ENCODE measurements around the gene ESYT2.

Gene ESYT2

DNA sequence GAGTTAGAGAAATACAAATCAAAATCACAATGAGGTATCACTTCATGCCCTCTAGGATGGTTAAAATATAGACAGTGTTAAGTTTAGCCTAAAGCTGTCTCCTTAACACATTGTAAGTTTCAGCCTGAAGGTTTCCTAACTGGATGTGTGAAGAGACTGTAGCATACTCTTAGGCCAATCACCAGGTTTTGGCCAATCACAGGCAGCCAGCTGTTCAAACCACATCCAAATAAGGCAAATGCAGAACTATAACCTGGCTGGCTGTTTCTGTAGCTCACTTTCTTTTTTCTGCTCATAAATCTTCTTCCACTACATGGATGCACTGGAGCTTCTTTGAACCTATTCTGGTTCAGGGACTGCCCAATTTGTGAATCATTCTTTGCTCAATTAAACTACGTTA is 19.7 kb downstream of the ESYT2 start:
- TF ChIP-seq Cebpa-rat (IDR thresholded peaks at IDR 0.05), result no peak
- Histone ChIP-seq H3K4me3 (no peak overlapping the region), H3K4me1 (peaks cover 40 to 49% (median 44%) of the 10 kb centered on the region in 10 experiments), H3K27me3 (no peaks in the 10 kb centered on the region), H3K9me3 (replicated peaks in 1 of 11) (peaks cover 12 to 58% (median 51%) of the 10 kb centered on the region in 11 experiments), H3K36me3 (peaks cover 36 to 67% (median 60%) of the 10 kb centered on the region in 11 experiments), H3K4me2 (peak overlapping the region in 4 of 11 experiments; percentile 4 to 21 (median 13); a peak in 2 of 22 replicates), H4K20me1 (peaks cover 0 to 49% (median 13%) of the 10 kb centered on the region in 11 experiments; a peak in 12 of 22 replicates), H3K27ac (no peak overlapping the region), H3K9ac (no peak overlapping the region)

DNA sequence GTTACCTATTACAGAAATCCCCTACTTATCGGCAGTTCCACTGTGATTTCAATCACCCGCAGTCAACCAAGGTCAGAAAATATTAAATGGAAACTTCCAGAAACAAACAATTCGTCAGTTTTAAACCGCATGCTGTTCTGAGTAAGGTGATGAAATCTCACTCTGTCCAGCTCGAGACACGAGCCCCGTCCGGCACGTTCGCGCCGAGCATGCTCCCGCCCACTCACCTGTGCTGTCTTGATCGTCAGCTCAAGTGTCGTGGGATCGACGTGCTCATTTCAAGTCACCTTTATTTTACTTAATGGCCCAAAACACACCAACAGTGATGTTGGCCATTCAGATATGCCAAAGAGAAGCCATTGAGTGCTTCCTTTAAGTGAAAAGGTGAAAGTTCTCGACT is 21.2 kb downstream of the ESYT2 start:
- peaks cover 40 to 74% (median 65%) of the 10 kb centered on the region in 11 experiments for H3K36me3 ChIP-seq
- no peak overlapping the region for H3K27ac ChIP-seq
- H3K27me3 ChIP-seq, result no peaks in the 10 kb centered on the region
- H3K4me3 ChIP-seq, result no peak overlapping the region
- peaks cover 18 to 69% (median 57%) of the 10 kb centered on the region in 11 experiments for H3K9me3 ChIP-seq (replicated peaks in 1 of 11)
- H4K20me1 ChIP-seq, result peaks cover 0 to 55% (median 12%) of the 10 kb centered on the region in 11 experiments; a peak in 13 of 22 replicates
- no peak overlapping the region for H3K9ac ChIP-seq
- TF ChIP-seq Cebpa-rat (IDR thresholded peaks at IDR 0.05), result no peak
- H3K4me1 ChIP-seq, result peaks cover 33 to 41% (median 37%) of the 10 kb centered on the region in 10 experiments
- no peak overlapping the region for H3K4me2 ChIP-seq

- Histone ChIP-seq H3K4me1 (peaks cover 24 to 32% (median 28%) of the 10 kb centered on the region in 10 experiments), H3K36me3 (peaks cover 40 to 78% (median 65%) of the 10 kb centered on the region in 11 experiments), H3K9ac (no peak overlapping the region), H3K9me3 (replicated peaks in 1 of 11) (peaks cover 18 to 71% (median 57%) of the 10 kb centered on the region in 11 experiments), H3K4me2 (no peak overlapping the region), H4K20me1 (peaks cover 0 to 52% (median 19%) of the 10 kb centered on the region in 11 experiments; a peak in 17 of 22 replicates), H3K4me3 (no peak overlapping the region), H3K27ac (no peak overlapping the region), H3K27me3 (no peaks in the 10 kb centered on the region)
- TF ChIP-seq Cebpa-rat (IDR thresholded peaks at IDR 0.05), result no peak
These were observed 23.4 kb downstream of the ESYT2 start for GRCh38 chr7:158805937-158806336.

GRCh38 chr7:158805414-158805813 is 23.9 kb downstream of the ESYT2 start:
- Histone ChIP-seq H3K4me3 (no peak overlapping the region), H3K9ac (no peak overlapping the region), H3K4me1 (peaks cover 18 to 26% (median 23%) of the 10 kb centered on the region in 10 experiments), H3K9me3 (replicated peaks in 1 of 11) (peaks cover 18 to 69% (median 57%) of the 10 kb centered on the region in 11 experiments), H3K36me3 (peaks cover 40 to 78% (median 63%) of the 10 kb centered on the region in 11 experiments), H3K27me3 (no peaks in the 10 kb centered on the region), H4K20me1 (peaks cover 0 to 52% (median 22%) of the 10 kb centered on the region in 11 experiments; a peak in 17 of 22 replicates), H3K27ac (no peak overlapping the region), H3K4me2 (no peak overlapping the region)
- TF ChIP-seq Cebpa-rat (IDR thresholded peaks at IDR 0.05), result no peak

GRCh38 chr7:158804335-158804734 is 25.0 kb downstream of the ESYT2 start:
- no peak overlapping the region for H3K27ac ChIP-seq
- H3K4me3 ChIP-seq, result no peak overlapping the region
- H3K9me3 ChIP-seq (replicated peaks in 1 of 11), result peaks cover 18 to 62% (median 56%) of the 10 kb centered on the region in 11 experiments
- TF ChIP-seq Cebpa-rat (IDR thresholded peaks at IDR 0.05), result no peak
- H3K4me2 ChIP-seq, result no peak overlapping the region
- H3K36me3 ChIP-seq, result peaks cover 40 to 74% (median 58%) of the 10 kb centered on the region in 11 experiments
- H3K9ac ChIP-seq, result no peak overlapping the region
- H4K20me1 ChIP-seq, result peaks cover 8 to 52% (median 33%) of the 10 kb centered on the region in 11 experiments; a peak in 18 of 22 replicates
- no peaks in the 10 kb centered on the region for H3K27me3 ChIP-seq
- H3K4me1 ChIP-seq, result peaks cover 11 to 17% (median 14%) of the 10 kb centered on the region in 10 experiments; a peak in 18 of 20 replicates

- H3K27me3 ChIP-seq, result no peaks in the 10 kb centered on the region
- no peak for TF ChIP-seq Cebpa-rat (IDR thresholded peaks at IDR 0.05)
- H3K4me1 ChIP-seq, result peaks cover 11 to 16% (median 14%) of the 10 kb centered on the region in 10 experiments; a peak in 18 of 20 replicates
- peak overlapping the region in 3 of 11 experiments; percentile 7 to 46 (median 29); a peak in 1 of 22 replicates for H3K27ac ChIP-seq
- peaks cover 18 to 53% (median 48%) of the 10 kb centered on the region in 11 experiments for H3K9me3 ChIP-seq (replicated peaks in 1 of 11)
- peaks cover 36 to 74% (median 54%) of the 10 kb centered on the region in 11 experiments for H3K36me3 ChIP-seq
- no peak overlapping the region for H3K4me3 ChIP-seq
- H3K9ac ChIP-seq, result no peak overlapping the region
- peak overlapping the region in 8 of 11 experiments; percentile 5 to 64 (median 38); a peak in 7 of 22 replicates for H3K4me2 ChIP-seq
- H4K20me1 ChIP-seq, result peaks cover 11 to 61% (median 42%) of the 10 kb centered on the region in 11 experiments; a peak in 18 of 22 replicates
These were observed 25.8 kb downstream of the ESYT2 start for GRCh38 chr7:158803367-158803969.

DNA sequence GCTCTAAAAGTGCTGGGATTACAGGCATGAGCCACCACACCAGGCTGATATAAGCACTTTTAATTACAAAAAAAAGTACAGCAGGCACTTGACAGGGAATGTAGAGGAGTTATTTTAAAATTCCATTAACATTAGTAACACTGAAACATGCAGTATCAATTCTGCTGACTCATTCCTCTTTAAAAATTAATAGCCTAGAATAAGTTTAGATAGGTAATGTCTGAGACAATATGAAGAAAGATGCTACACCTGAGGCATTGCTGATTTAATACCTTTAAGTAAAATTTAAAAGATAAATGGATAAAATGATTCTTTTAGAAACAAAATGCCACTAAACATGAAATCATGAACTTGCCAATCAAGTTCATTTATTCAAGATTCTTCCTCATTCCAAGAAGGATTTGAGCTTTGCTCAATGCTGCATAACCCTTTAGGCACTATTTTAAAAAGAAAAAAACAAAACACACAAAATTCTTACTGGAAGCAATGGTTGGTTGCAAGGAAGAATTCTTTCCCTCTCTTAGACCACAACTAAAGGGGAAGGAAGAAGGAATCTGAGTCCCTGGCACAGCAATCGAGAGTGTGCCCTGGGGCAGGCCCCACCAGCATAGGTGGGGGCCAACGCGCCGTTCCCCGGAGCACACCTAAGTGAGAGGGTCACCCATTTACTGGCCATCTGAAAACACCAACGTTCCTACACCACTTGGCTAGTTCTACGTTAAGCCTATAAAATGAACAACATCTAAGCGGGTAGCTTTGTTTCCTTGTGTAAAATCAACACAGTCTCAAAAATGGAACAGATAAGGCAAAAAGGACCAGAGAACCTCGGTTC is 26.6 kb downstream of the ESYT2 start:
- H4K20me1 ChIP-seq, result peaks cover 11 to 68% (median 42%) of the 10 kb centered on the region in 11 experiments; a peak in 18 of 22 replicates
- peak overlapping the region in 7 of 11 experiments; percentile 1 to 61 (median 29); a peak in 9 of 22 replicates for H3K27ac ChIP-seq
- no peaks in the 10 kb centered on the region for H3K27me3 ChIP-seq
- no peak overlapping the region for H3K4me3 ChIP-seq
- peaks cover 33 to 74% (median 54%) of the 10 kb centered on the region in 11 experiments for H3K36me3 ChIP-seq
- H3K4me1 ChIP-seq, result peaks cover 11 to 16% (median 14%) of the 10 kb centered on the region in 10 experiments; a peak in 18 of 20 replicates
- no peak overlapping the region for H3K9ac ChIP-seq
- TF ChIP-seq Cebpa-rat (IDR thresholded peaks at IDR 0.05), result no peak
- peaks cover 16 to 46% (median 41%) of the 10 kb centered on the region in 11 experiments for H3K9me3 ChIP-seq (replicated peaks in 1 of 11)
- peak overlapping the region; percentile 4 to 64 (median 36); a peak in 18 of 22 replicates for H3K4me2 ChIP-seq

- H3K4me3 ChIP-seq, result no peak overlapping the region
- peaks cover 11 to 16% (median 14%) of the 10 kb centered on the region in 10 experiments; a peak in 18 of 20 replicates for H3K4me1 ChIP-seq
- H4K20me1 ChIP-seq, result peaks cover 16 to 88% (median 46%) of the 10 kb centered on the region in 11 experiments; a peak in 18 of 22 replicates
- H3K27me3 ChIP-seq, result no peaks in the 10 kb centered on the region
- no peak overlapping the region for H3K4me2 ChIP-seq
- peaks cover 44 to 78% (median 57%) of the 10 kb centered on the region in 11 experiments for H3K36me3 ChIP-seq
- no peak for TF ChIP-seq Cebpa-rat (IDR thresholded peaks at IDR 0.05)
- H3K9ac ChIP-seq, result no peak overlapping the region
- H3K27ac ChIP-seq, result no peak overlapping the region
- peaks cover 0 to 8% (median 3%) of the 10 kb centered on the region in 11 experiments; a peak in 7 of 22 replicates for H3K9me3 ChIP-seq (replicated peaks in 1 of 11)
These were observed 30.6 kb downstream of the ESYT2 start for GRCh38 chr7:158798741-158799140.

Measured in BLaER1 treated with 17β-estradiol and CSF1 and Interleukin-3, amounts not matched to agents 10 nM and 100 nM (cell line).